Cardiac fibroblast (primary cell): ENCODE results near the gene RBMS3.

Experiments
- DNase-seq, 2 donors: peaks; one replicate each; pipeline versions ENCODE4 v3.0.0 to v3.0.0-alpha.2; 2010; ENCODE audit warnings: low read depth in 2 of 2
- H3K4me3 ChIP-seq, 2 donors: replicated peaks in 1 of 2; 1 replicate in 1 of 2; 2 replicates in 1 of 2; pipeline ENCODE4 v1.5.1; 2011; ENCODE audit warnings: low read depth in 2 of 2, low read length in 2 of 2, mild to moderate bottlenecking in 2 of 2, moderate library complexity in 1 of 2
- CTCF ChIP-seq: IDR thresholded peaks from one replicate; pipeline ENCODE4 v1.5.1; 2011; ENCODE audit warnings: low read depth, mild to moderate bottlenecking, low read length, inconsistent platforms

RBMS3 gene

GRCh38 chr3:29427266-29428103 lies 146.6 kb downstream of the RBMS3 start:
- H3K4me3 ChIP-seq, result no peak overlapping the region
- peak in 1 of 2 donors; percentile 76 for DNase-seq
- no peak for TF ChIP-seq CTCF

- no peak for DNase-seq
- no peak for TF ChIP-seq CTCF
- H3K4me3 ChIP-seq, result no peak overlapping the region
Measured at GRCh38 chr3:29429055-29429679, 148.3 kb downstream of the RBMS3 start.

- H3K4me3 ChIP-seq, result no peak overlapping the region
- TF ChIP-seq CTCF, result no peak
- peak; percentile 71 to 72 for DNase-seq
Measured at GRCh38 chr3:29430558-29430971, 149.7 kb downstream of the RBMS3 start.

- DNase-seq, result no peak
- H3K4me3 ChIP-seq, result no peak overlapping the region
- no peak for TF ChIP-seq CTCF
Measured at GRCh38 chr3:29436612-29437323, 155.9 kb downstream of the RBMS3 start.

- no peak overlapping the region for H3K4me3 ChIP-seq
- DNase-seq, result no peak
- no peak for TF ChIP-seq CTCF
Measured at GRCh38 chr3:29438580-29438979, 157.7 kb downstream of the RBMS3 start.

- no peak for TF ChIP-seq CTCF
- no peak overlapping the region for H3K4me3 ChIP-seq
- no peak for DNase-seq
Measured at GRCh38 chr3:29440413-29441305, 159.8 kb downstream of the RBMS3 start.
